H9 (cell line): ENCODE data around the gene TIPRL. TPM values are rescaled to one million over a fixed set of nuclear protein-coding genes. Genes with fewer than 3 reads are reported as not detected.
A peak's percentile ranks its signal among the peaks of the same experiment; 100 is the strongest.

Experiments
- DNase-seq: peaks from one replicate; pipeline ENCODE4 v3.0.0-alpha.2; 2017
- H2AFZ ChIP-seq: one replicate; pipeline ENCODE4 v1.6.1; 2013; ENCODE audit warnings: mild to moderate bottlenecking, low read length, control low read depth, moderate library complexity
- H2AK5ac ChIP-seq: 2 replicates; pipeline ENCODE4 v1.6.1; 2013; ENCODE audit warnings: low read length, control low read depth, mixed read lengths; ENCODE audit not compliant: insufficient read length
- H2BK120ac ChIP-seq: one replicate; pipeline ENCODE4 v1.6.1; 2013; ENCODE audit warnings: low read depth, mild to moderate bottlenecking, low read length, control low read depth, inconsistent platforms; ENCODE audit not compliant: poor library complexity, severe bottlenecking
- H2BK12ac ChIP-seq: 2 replicates; pipeline ENCODE4 v1.6.1; 2013; ENCODE audit warnings: low read length, control low read depth, mixed read lengths, low read depth; ENCODE audit not compliant: insufficient read length
- H2BK15ac ChIP-seq: 2 replicates; pipeline ENCODE4 v1.6.1; 2013; ENCODE audit warnings: low read depth, low read length, control low read depth
- H2BK20ac ChIP-seq: one replicate; pipeline ENCODE4 v1.6.1; 2013; ENCODE audit warnings: low read depth, mild to moderate bottlenecking, low read length, control low read depth, inconsistent platforms; ENCODE audit not compliant: poor library complexity, severe bottlenecking
- H2BK5ac ChIP-seq: 2 replicates; pipeline ENCODE4 v1.6.1; 2013; ENCODE audit warnings: low read length, control low read depth, mixed read lengths; ENCODE audit not compliant: insufficient read length
- H3K14ac ChIP-seq: 2 replicates; pipeline ENCODE4 v1.6.1; 2013; ENCODE audit warnings: low read length, control low read depth; ENCODE audit not compliant: insufficient read depth
- H3K18ac ChIP-seq: 2 replicates; pipeline ENCODE4 v1.6.1; 2013; ENCODE audit warnings: low read depth, mild to moderate bottlenecking, mixed read lengths, low read length, control low read depth; ENCODE audit not compliant: insufficient read length
- H3K23ac ChIP-seq: 2 replicates; pipeline ENCODE4 v1.6.1; 2013; ENCODE audit warnings: low read length, control low read depth, mixed read lengths, low read depth; ENCODE audit not compliant: insufficient read length
- H3K23me2 ChIP-seq: 2 replicates; pipeline ENCODE4 v1.6.1; 2013; ENCODE audit warnings: low read depth, mild to moderate bottlenecking, mixed read lengths, low read length, control low read depth; ENCODE audit not compliant: insufficient read length, poor library complexity, severe bottlenecking
- H3K27ac ChIP-seq: 2 replicates; pipeline ENCODE4 v1.5.1; 2013; ENCODE audit warnings: low read length, control low read depth, mixed read lengths, low read depth; ENCODE audit not compliant: insufficient read length
- H3K27me3 ChIP-seq: 2 replicates; pipeline ENCODE4 v1.6.1; 2013; ENCODE audit warnings: low read length, control low read depth, inconsistent platforms; ENCODE audit not compliant: insufficient read depth
- H3K4ac ChIP-seq: 2 replicates; pipeline ENCODE4 v1.6.1; 2013; ENCODE audit warnings: low read depth, mild to moderate bottlenecking, control low read depth, inconsistent platforms, low read length, moderate library complexity
- H3K4me1 ChIP-seq: 2 replicates; pipeline ENCODE4 v1.6.1; 2013; ENCODE audit warnings: low read length, control low read depth, inconsistent platforms; ENCODE audit not compliant: insufficient read depth
- H3K4me2 ChIP-seq: 2 replicates; pipeline ENCODE4 v1.6.1; 2013; ENCODE audit warnings: low read length, control low read depth, mixed read lengths; ENCODE audit not compliant: insufficient read length, insufficient read depth
- H3K56ac ChIP-seq: 2 replicates; pipeline ENCODE4 v1.6.1; 2013; ENCODE audit warnings: low read depth, mild to moderate bottlenecking, mixed read lengths, low read length, control low read depth; ENCODE audit not compliant: insufficient read length
- H3K79me1 ChIP-seq: 2 replicates; pipeline ENCODE4 v1.6.1; 2013; ENCODE audit warnings: low read depth, mild to moderate bottlenecking, moderate library complexity, low read length, control low read depth, inconsistent platforms; ENCODE audit not compliant: insufficient read depth, poor library complexity, severe bottlenecking
- H3K79me2 ChIP-seq: 2 replicates; pipeline ENCODE4 v1.6.1; 2013; ENCODE audit warnings: low read length, control low read depth, inconsistent platforms; ENCODE audit not compliant: insufficient read depth
- H3K9ac ChIP-seq: 2 replicates; pipeline ENCODE4 v1.6.1; 2013; ENCODE audit warnings: low read length, control low read depth, mixed read lengths; ENCODE audit not compliant: insufficient read length; ENCODE audit errors: extremely low read depth
- H3K9me3 ChIP-seq: one replicate; pipeline ENCODE4 v1.6.1; 2013; ENCODE audit warnings: low read depth, low read length, inconsistent platforms; ENCODE audit not compliant: control insufficient read depth
- H3T11ph ChIP-seq: one replicate; pipeline ENCODE4 v1.6.1; 2013; ENCODE audit warnings: mild to moderate bottlenecking, low read length, control low read depth, inconsistent platforms
- H4K20me1 ChIP-seq: one replicate; pipeline ENCODE4 v1.6.1; 2013; ENCODE audit not compliant: control insufficient read depth, insufficient read length, insufficient read depth
- H4K5ac ChIP-seq: 2 replicates; pipeline ENCODE4 v1.6.1; 2013; ENCODE audit warnings: low read depth, mild to moderate bottlenecking, mixed read lengths, low read length, control low read depth; ENCODE audit not compliant: insufficient read length
- H4K8ac ChIP-seq: replicated peaks from 2 replicates; pipeline ENCODE4 v1.6.1; 2013; ENCODE audit warnings: low read length, control low read depth, mixed read lengths, low read depth; ENCODE audit not compliant: insufficient read length
- H4K91ac ChIP-seq: 2 replicates; pipeline ENCODE4 v1.6.1; 2013; ENCODE audit warnings: low read depth, mild to moderate bottlenecking, moderate library complexity, mixed read lengths, low read length, control low read depth; ENCODE audit not compliant: insufficient read length
- H3K27ac Mint-ChIP-seq, 3 experiments: 2 replicates in 2 of 3; 3 replicates in 1 of 3; pipeline ENCODE4 v1.8.0; 2020 to 2021; ENCODE audit warnings: mixed read lengths in 3 of 3, mild to moderate bottlenecking in 1 of 3, moderate library complexity in 1 of 3
- H3K27me3 Mint-ChIP-seq: 2 replicates; pipeline ENCODE4 v1.8.0; 2021; ENCODE audit warnings: low read depth, mild to moderate bottlenecking, moderate library complexity, mixed read lengths
- H3K36me3 Mint-ChIP-seq, 3 experiments: 2 replicates in 2 of 3; 3 replicates in 1 of 3; pipeline ENCODE4 v1.8.0; 2020 to 2021; ENCODE audit warnings: low read depth in 3 of 3, mixed read lengths in 3 of 3; ENCODE audit not compliant: insufficient read depth in 1 of 3
- H3K4me1 Mint-ChIP-seq, 2 experiments: 2 replicates each; pipeline ENCODE4 v1.8.0; 2020; ENCODE audit warnings: mixed read lengths in 2 of 2
- H3K4me3 Mint-ChIP-seq, 2 experiments: 2 replicates in 1 of 2; 3 replicates in 1 of 2; pipeline ENCODE4 v1.8.0; 2020 to 2021; ENCODE audit warnings: mild to moderate bottlenecking in 2 of 2, mixed read lengths in 2 of 2, moderate library complexity in 1 of 2
- H3K9me3 Mint-ChIP-seq, 2 experiments: 2 replicates in 1 of 2; 3 replicates in 1 of 2; pipeline ENCODE4 v1.8.0; 2020; ENCODE audit warnings: mild to moderate bottlenecking in 2 of 2, mixed read lengths in 2 of 2, moderate library complexity in 1 of 2
- CTCF ChIP-seq: fragments of 200-600 bp; sonication (generic); conservative IDR thresholded peaks from 3 replicates; pipeline ENCODE4 v1.8.0; 2021; ENCODE audit warnings: antibody characterized with exemption, mild to moderate bottlenecking
- WGBS: extraction: QIAGEN DNeasy Blood & Tissue Kit; methylation state at CpG from one replicate; pipeline ENCODE4 v1.1.7; 2013; ENCODE audit warnings: missing lambda C conversion rate, low lambda C conversion rate, mixed read lengths; ENCODE audit not compliant: insufficient read length; ENCODE audit errors: extremely low coverage; 5-methylcytosine and 5-hydroxymethylcytosine counted together
- total RNA-seq: library from RNA; stranded (reverse); gene quantifications from 2 replicates; pipeline ENCODE4 v1.2.1, GENCODE V29; 2021

Gene TIPRL
- total RNA-seq, 1 experiment from 2014 or later, result 24.4 TPM

DNA sequence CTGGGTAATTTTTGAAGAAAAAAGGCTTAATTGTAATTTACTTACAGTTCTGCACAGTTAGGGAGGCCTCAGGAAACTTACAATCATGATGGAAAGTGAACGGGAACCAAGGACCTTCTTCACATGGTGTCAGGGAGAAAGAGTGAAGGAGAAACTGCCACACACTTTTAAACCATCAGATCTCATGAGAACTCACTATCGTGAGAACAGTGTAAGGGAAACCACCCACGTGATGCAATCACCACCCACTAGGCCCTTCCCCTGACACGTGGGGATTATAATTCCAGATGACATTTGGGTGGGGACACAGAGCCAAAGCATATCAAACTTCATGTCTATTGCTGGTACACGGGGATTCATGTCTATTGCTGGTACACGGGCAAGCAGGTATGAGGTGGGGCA lies 41.7 kb downstream of the TIPRL start:
- Histone ChIP-seq H3K14ac (no peak overlapping the region), H3K23me2 (peaks cover 2% of the 10 kb centered on the region), H3T11ph (no peak overlapping the region), H3K18ac (no peak overlapping the region), H2BK120ac (no peak overlapping the region), H2AK5ac (no peak overlapping the region), H3K27me3 (peaks cover 2% of the 10 kb centered on the region; the same call in 1 of the 2 replicates), H3K79me1 (no peaks in the 10 kb centered on the region), H4K20me1 (no peaks in the 10 kb centered on the region), H2BK12ac (no peak overlapping the region), H3K4me1 (no peaks in the 10 kb centered on the region; the same call in 1 of the 2 replicates), H3K4me2 (no peak overlapping the region), H3K79me2 (no peaks in the 10 kb centered on the region), H2AFZ (no peak overlapping the region), H2BK15ac (no peak overlapping the region), H3K27ac (no peak overlapping the region), H4K5ac (no peak overlapping the region), H3K56ac (no peak overlapping the region), H3K9me3 (no peaks in the 10 kb centered on the region), H3K23ac (no peak overlapping the region), H2BK5ac (no peak overlapping the region), H4K91ac (no peak overlapping the region), H4K8ac (no peak overlapping the region), H3K9ac (no peak overlapping the region), H2BK20ac (no peak overlapping the region), H3K4ac (no peak overlapping the region)
- no CpG with 5 or more reads among the region's 6 CpGs for WGBS
- H3K27me3 Mint-ChIP-seq, result peaks cover 16% of the 10 kb centered on the region
- peaks cover 5 to 6% of the 10 kb centered on the region in 2 experiments for H3K9me3 Mint-ChIP-seq
- DNase-seq, result no peak
- peaks cover 4 to 7% (median 4%) of the 10 kb centered on the region in 3 experiments; a peak in 5 of 7 replicates for H3K36me3 Mint-ChIP-seq
- peaks cover 25 to 27% of the 10 kb centered on the region in 2 experiments for H3K4me1 Mint-ChIP-seq
- no peak overlapping the region for H3K27ac Mint-ChIP-seq
- peak overlapping the region in 1 of 2 experiments; percentile 10; a peak in 1 of 5 replicates for H3K4me3 Mint-ChIP-seq
- no peak for TF ChIP-seq CTCF
